HG03064 (cell line): ENCODE data around the gene MISFA.
"Not testable (repeated sequence)": the region's sequence is repeated elsewhere in the genome, so short reads cannot be mapped to it uniquely, and the experiment has no call there.

ENCODE experiments used
- ATAC-seq: cut with Tn5 transposase; IDR thresholded peaks from one replicate; pipeline ENCODE4 v1.9.1; 2021; ENCODE audit warnings: low read depth; ENCODE audit not compliant: unreplicated experiment

The MISFA gene

DNA sequence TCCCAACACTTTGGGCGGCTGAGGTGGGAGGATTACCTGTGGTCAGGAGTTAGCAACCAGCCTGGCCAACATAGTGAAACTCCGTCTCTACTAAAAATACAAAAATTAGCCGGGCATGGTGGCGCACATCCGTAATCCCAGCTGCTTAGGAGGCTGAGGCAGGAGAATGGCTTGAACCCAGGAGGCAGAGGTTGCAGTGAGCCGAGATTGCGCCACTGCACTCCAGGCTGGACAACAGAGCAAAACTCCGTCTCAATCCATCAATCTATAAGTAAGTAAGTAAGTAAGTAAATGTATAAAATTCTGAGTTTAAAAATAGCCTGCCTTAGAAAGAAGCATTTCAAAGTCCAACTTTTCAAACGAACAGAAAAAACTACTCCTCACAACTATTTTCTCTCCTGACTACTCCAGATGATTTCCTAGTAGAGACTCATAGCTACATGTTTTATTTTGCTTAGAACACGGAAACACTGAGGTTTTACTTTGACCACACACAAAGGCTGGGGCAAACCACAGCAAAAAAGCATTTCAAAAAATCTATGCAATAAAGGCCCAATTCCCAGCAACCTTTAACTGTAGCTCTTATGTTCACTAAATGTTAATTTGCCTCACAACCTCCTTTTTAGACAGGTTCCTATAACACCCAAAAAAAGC, 18.2 kb downstream of the MISFA start:
- no peak for ATAC-seq

- no peak for ATAC-seq
These were observed 18.9 kb downstream of the MISFA start for GRCh38 chr11:18618342-18619025.

GRCh38 chr11:18623707-18624106, 24.1 kb downstream of the MISFA start:
- no peak for ATAC-seq

GRCh38 chr11:18624161-18624560, 24.6 kb downstream of the MISFA start:
- ATAC-seq = no peak

GRCh38 chr11:18632841-18633240, 33.3 kb downstream of the MISFA start:
- ATAC-seq = no peak

DNA sequence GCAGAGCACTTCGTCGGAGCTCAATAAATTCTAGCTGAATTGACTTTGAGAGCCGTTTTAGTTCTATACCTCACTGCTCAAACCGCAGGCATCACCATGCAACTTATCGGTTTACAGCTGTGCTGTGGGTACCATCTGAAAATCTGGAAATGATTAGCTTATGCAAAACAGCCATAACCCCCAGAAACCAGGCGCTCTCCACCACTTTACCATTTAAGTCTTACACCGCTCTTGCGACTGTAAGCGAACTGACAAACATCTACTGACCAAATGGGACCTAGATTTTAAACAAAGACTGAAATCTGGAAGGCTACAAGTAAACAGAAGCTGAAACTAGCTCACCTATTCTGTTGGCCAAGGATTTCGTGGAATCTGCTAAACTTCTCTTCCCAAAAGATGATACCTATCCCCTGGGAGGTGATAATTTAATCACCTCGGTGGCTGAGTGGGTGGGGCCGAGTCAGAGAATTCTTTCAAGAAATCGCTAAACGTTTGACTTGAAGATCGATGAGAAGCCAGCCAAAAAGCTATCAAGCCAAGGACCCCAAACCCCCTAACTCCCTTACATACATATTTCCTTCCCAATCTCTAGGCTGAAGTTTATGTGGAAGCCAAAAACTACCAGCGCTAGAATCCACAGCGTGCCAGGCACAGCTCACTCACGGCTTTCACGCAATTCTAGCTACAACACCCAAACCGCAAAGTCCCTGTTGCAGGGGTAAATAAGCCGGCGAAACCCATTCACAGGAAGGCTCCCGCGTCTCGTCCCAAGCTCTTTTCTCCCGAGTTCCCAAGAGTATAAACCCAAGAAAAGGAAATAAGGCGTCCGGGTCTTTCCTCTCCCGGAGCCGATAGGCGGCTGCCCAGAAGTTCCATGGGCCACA, 33.9 kb downstream of the MISFA start:
- ATAC-seq = peak; percentile 59

DNA sequence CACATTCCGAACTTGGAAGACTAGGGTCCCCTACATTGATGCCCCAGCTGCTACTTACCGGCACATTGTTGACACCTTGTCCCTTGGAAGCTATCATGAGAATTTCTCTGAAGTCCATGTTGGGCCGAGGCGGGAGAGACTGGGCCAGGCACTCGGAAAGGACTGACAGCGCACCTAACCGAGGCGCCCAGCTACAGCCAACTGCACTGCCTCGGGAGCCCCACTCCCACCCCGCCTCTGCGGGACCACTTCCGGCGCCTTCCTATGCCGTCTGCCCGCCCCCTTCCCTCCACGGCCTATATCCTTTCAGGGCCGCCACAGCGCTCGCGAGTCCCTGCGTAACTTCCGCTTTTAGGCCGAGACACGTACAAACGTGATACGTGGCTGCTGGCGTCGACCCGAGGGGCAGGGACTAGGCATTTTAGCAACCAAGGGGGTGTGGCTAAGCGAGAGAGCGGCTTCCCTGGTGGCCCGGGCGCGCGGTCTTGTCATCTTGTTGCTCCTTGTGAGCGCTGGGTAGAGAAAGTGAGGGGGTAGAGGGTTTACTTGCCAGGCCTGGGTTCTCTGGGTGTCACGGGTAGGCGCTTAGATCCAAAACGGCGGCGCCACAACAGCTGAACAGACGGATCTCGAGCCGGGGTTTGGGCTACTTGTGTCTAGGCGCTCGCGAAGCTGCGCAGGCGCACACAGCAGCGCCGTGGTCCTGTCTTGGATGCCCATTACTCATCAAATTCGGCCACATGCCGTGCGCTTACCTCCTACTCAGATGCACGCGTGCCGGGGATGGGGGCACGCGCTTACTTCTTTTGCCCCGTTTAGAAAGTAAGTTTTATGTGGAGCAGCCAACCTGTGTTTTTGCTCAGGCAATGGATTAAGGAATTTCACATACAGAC, 34.8 kb downstream of the MISFA start, which contains the start of gene SPTY2D1:
TSS of gene SPTY2D1 (minus strand) at position 203 of the 893 bp plus-strand sequence. CDS start at position 118, 85 bp downstream.
- peak; percentile 80 for ATAC-seq

DNA sequence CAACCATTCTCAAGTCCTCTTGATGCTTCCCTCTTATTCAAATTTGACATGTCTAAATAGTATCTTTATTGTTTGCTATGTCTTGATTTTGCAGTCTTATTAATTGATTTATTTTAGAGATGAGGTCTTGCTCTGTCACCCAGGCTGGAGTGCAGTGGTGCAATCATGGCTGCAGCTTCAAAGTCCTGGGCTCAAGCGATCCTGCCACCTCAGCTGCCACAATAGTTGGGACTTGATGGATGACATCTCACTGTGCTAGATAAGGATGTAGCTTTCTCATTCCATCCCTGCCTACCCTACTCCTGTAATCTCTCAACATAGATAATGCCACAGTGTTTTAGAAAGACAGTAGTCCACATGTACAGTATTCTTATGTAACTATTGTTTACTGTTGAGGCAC, 42.1 kb downstream of the MISFA start:
- no peak for ATAC-seq

GRCh38 chr11:18643034-18643433, 43.4 kb downstream of the MISFA start:
- not testable (repeated sequence) for ATAC-seq

DNA sequence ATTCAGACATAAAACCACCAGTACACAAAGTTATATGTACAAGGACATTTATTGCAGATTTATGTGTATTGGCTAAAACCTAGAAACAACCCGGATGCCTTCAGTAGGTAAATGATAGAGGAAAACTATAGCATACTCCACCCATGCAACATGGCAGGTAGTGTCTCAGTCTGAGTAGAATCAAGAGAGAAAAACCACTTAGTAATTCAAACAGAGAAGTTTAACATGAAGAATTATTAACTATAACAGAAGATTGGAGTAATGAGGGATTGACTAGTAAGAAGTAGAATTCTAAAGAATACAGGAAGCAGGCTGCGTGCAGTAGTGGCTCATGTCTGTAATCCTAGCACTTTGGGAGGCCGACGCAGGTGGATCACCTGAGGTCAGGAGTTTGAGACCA, 50.8 kb downstream of the MISFA start:
- ATAC-seq = no peak

DNA sequence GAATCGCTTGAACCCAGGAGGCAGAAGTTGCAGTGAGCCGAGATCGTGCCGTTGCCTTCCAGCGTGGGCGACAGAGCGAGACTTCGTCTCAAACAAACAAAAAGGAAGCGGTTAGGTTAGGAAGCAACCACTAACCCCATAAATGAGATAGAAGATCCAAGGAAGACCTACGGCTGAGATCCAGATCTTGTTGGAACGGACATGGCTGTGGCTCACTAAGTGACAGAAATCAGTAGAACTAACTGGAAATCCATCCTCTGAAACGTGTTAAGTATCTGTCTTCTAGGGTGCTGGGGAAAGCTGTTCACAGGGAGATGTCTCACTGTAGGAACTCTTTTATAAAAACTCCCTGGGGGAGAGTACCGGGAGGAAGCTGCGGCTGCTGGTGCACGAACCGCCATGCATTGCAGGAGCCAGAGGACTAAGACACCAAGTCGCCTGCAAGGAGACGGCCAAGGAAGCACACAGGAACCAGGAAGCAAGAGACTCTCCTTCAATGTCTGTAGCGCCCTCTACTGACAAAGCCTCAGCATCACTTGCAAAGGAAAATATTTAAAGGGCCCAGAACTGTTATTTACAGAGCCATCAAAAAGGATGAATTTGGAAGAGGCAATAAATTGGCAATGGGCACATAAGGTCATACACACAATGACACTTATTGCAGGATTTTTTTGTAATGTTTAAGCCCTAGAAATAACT, 51.4 kb downstream of the MISFA start:
- ATAC-seq = no peak
